PC-3 (cell line): Measurements from ENCODE around the gene LARP4B. TPM values are rescaled to one million over a fixed set of nuclear protein-coding genes. Genes with fewer than 3 reads are reported as not detected.

ENCODE experiments used
- ATAC-seq: fragments of 200-7000 bp; cut with Tn5 transposase; 2 replicates; pipeline ENCODE4 v1.9.1; 2020; ENCODE audit warnings: mild to moderate bottlenecking, moderate library complexity
- BruUV-seq: library from RNA; stranded (reverse); fragments of 400-500 nt; replicated peaks from 2 replicates; lab custom pipeline; 2021; lab: Mats Ljungman, UMichigan
- CTCF ChIA-PET: fragments of 300-600 bp; sonication (Branson Sonifier 250); formaldehyde crosslinking; loops from one replicate; lab custom pipeline; 2022; ENCODE audit warnings: antibody characterized with exemption; lab: Charles Lee
- POLR2A ChIA-PET: fragments of 300-600 bp; sonication (Branson Sonifier 250); formaldehyde crosslinking; loops from one replicate; lab custom pipeline; 2022; ENCODE audit warnings: antibody characterized with exemption; ENCODE audit not compliant: unreplicated experiment; lab: Charles Lee
- DNase-seq: peaks from one replicate; pipeline ENCODE4 v3.0.0-alpha.2; 2015
- H2AFZ ChIP-seq: fragments of 300-600 bp; sonication (generic); 2 replicates; pipeline ENCODE4 v1.6.0; 2016; ENCODE audit warnings: antibody characterized with exemption, low read length
- H3F3A ChIP-seq: fragments of 300-600 bp; sonication (generic); one replicate; pipeline ENCODE4 v1.6.0; 2017; ENCODE audit warnings: antibody characterized with exemption, low read length, control low read depth, mild to moderate bottlenecking; ENCODE audit not compliant: unreplicated experiment
- H3K27ac ChIP-seq: fragments of 300-600 bp; sonication (generic); 2 replicates; pipeline ENCODE4 v1.5.1; 2016; ENCODE audit warnings: mild to moderate bottlenecking, low read length
- H3K27me3 ChIP-seq: fragments of 300-600 bp; sonication (generic); 2 replicates; pipeline ENCODE4 v1.6.1; 2016; ENCODE audit warnings: low read length, mixed read lengths
- H3K36me3 ChIP-seq: fragments of 300-600 bp; sonication (generic); 2 replicates; pipeline ENCODE4 v1.6.1; 2016; ENCODE audit warnings: low read depth, mixed run types, low read length, mixed read lengths
- H3K4me1 ChIP-seq: fragments of 300-600 bp; sonication (generic); 2 replicates; pipeline ENCODE4 v1.5.1; 2016; ENCODE audit warnings: low read length; ENCODE audit not compliant: insufficient read depth
- H3K4me2 ChIP-seq: fragments of 300-600 bp; sonication (generic); 2 replicates; pipeline ENCODE4 v1.6.0; 2016; ENCODE audit warnings: low read length
- H3K4me3 ChIP-seq: fragments of 300-600 bp; sonication (generic); 2 replicates; pipeline ENCODE4 v1.5.1; 2016; ENCODE audit warnings: mild to moderate bottlenecking, low read length, mixed read lengths
- H3K79me2 ChIP-seq: fragments of 300-600 bp; sonication (generic); 2 replicates; pipeline ENCODE4 v1.6.1; 2017; ENCODE audit warnings: low read length, mixed read lengths
- H3K9ac ChIP-seq: fragments of 300-600 bp; sonication (generic); 2 replicates; pipeline ENCODE4 v1.6.0; 2016; ENCODE audit warnings: mild to moderate bottlenecking, low read length
- H3K9me2 ChIP-seq: fragments of 300-600 bp; sonication (generic); replicated peaks from 2 replicates; pipeline ENCODE4 v1.6.1; 2016; ENCODE audit warnings: mixed run types, low read length, mixed read lengths
- H3K9me3 ChIP-seq: fragments of 300-600 bp; sonication (generic); 2 replicates; pipeline ENCODE4 v1.6.1; 2016; ENCODE audit warnings: low read length, mixed read lengths
- H4K20me1 ChIP-seq: fragments of 300-600 bp; sonication (generic); 2 replicates; pipeline ENCODE4 v1.6.1; 2016; ENCODE audit warnings: low read length, mixed read lengths
- CTCF ChIP-seq: fragments of 300-600 bp; sonication (generic); conservative IDR thresholded peaks from 2 replicates; pipeline ENCODE4 v1.5.1; 2017; ENCODE audit warnings: antibody characterized with exemption, low read depth, mild to moderate bottlenecking, low read length
- EZH2 ChIP-seq: fragments of 300-600 bp; sonication (generic); IDR thresholded peaks from one replicate; pipeline ENCODE4 v1.6.1; 2017; ENCODE audit warnings: antibody characterized with exemption, mild to moderate bottlenecking, low read length; ENCODE audit not compliant: unreplicated experiment
- EZH2phosphoT487 ChIP-seq: fragments of 300-600 bp; sonication (generic); IDR thresholded peaks from 2 replicates; pipeline ENCODE4 v1.6.1; 2018; ENCODE audit warnings: mild to moderate bottlenecking, antibody characterized with exemption, low read length, borderline replicate concordance
- intact Hi-C: fragments of 100-400 bp; cut with micrococcal nuclease; formaldehyde crosslinking; loops from 2 replicates; pipeline ENCODE4 v1.9.0; 2023
- total RNA-seq: library from RNA; depleted of rRNA; stranded (reverse); fragments of >200 nt; gene quantifications from 2 replicates; pipeline ENCODE4 v1.2.3, GENCODE V29; 2014

The LARP4B gene
- total RNA-seq, 1 experiment from 2014 or later: 33.9 TPM

GRCh38 chr10:773562-774161 lies 157.8 kb downstream of the LARP4B start:
- Histone ChIP-seq H3K79me2 (no peaks in the 10 kb centered on the region), H4K20me1 (no peaks in the 10 kb centered on the region), H3K27me3 (no peaks in the 10 kb centered on the region), H3K27ac (no peak overlapping the region), H3K9ac (no peak overlapping the region), H3K4me1 (no peaks in the 10 kb centered on the region), H3F3A (no peaks in the 10 kb centered on the region), H3K4me3 (no peak overlapping the region), H3K4me2 (no peak overlapping the region), H2AFZ (no peak overlapping the region), H3K9me3 (no peaks in the 10 kb centered on the region), H3K9me2 (no peaks in the 10 kb centered on the region), H3K36me3 (no peaks in the 10 kb centered on the region)
- DNase-seq: no peak
- intact Hi-C loops: no loop called here
- no TSS peak for BruUV-seq
- no peak for ATAC-seq
- ChIA-PET POLR2A (no interaction called here), CTCF (no interaction called here)
- TF ChIP-seq CTCF: no peak
- no peak for TF ChIP-seq EZH2phosphoT487
- TF ChIP-seq EZH2: no peak

DNA sequence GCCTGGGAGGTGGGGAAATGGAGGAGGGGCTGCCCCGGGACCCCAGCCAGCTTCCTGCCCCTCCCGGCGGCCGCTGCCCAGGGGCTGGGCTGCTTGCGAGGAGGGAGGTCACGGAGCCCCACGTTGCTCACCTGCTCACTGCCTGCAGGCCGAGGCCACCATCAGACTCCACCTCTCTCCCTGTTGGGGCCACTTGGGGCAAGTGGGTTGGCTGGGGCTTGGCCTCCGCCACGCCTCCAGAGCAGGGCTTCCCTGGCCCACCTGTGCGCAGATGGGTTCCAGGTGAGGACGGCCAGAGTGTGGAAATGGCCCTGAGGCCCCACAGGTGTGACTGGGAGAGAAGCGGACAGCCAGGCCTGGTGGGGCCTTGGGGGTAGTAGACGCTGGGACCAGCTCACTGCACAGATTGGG lies 159.3 kb downstream of the LARP4B start:
- Histone ChIP-seq H3K9ac (no peak overlapping the region), H3K4me2 (no peak overlapping the region), H3K79me2 (no peaks in the 10 kb centered on the region), H3K27me3 (no peaks in the 10 kb centered on the region), H3K36me3 (no peaks in the 10 kb centered on the region), H3K27ac (no peak overlapping the region), H4K20me1 (no peaks in the 10 kb centered on the region), H3K4me3 (no peak overlapping the region), H3F3A (no peaks in the 10 kb centered on the region), H3K4me1 (no peaks in the 10 kb centered on the region), H3K9me3 (no peaks in the 10 kb centered on the region), H3K9me2 (no peaks in the 10 kb centered on the region), H2AFZ (no peak overlapping the region)
- intact Hi-C loops: no loop called here
- CTCF ChIA-PET: no interaction called here
- POLR2A ChIA-PET: no interaction called here
- ATAC-seq: no peak
- TF ChIP-seq CTCF (no peak), EZH2phosphoT487 (no peak), EZH2 (no peak)
- no peak for DNase-seq
- no TSS peak for BruUV-seq

DNA sequence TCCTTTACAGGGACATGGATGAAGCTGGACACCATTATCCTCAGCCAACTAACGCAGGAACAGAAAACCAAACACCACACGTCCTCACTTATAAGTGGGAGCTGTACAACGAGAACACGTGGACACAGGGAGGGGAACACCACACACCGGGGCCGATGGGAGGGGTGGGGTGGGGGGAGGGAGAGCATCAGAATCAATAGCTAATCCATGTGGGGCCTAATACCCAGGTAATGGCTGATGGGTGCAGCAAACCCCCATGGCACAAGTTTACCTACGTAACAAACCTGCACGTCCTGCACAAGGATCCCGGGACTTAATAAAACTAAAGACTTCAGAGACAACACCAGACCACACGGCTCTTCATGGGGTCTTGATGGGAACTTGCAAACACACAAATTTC lies 159.9 kb downstream of the LARP4B start:
- Histone ChIP-seq H3K9ac (no peak overlapping the region), H4K20me1 (no peaks in the 10 kb centered on the region), H3K79me2 (no peaks in the 10 kb centered on the region), H3K27me3 (no peaks in the 10 kb centered on the region), H2AFZ (no peak overlapping the region), H3F3A (no peaks in the 10 kb centered on the region), H3K9me2 (no peaks in the 10 kb centered on the region), H3K36me3 (no peaks in the 10 kb centered on the region), H3K27ac (no peak overlapping the region), H3K4me2 (no peak overlapping the region), H3K4me3 (no peak overlapping the region), H3K4me1 (no peaks in the 10 kb centered on the region), H3K9me3 (no peaks in the 10 kb centered on the region)
- ATAC-seq (no peak), DNase-seq (no peak)
- intact Hi-C loops: no loop called here
- CTCF ChIA-PET: no interaction called here
- POLR2A ChIA-PET: no interaction called here
- no TSS peak for BruUV-seq
- TF ChIP-seq EZH2phosphoT487: no peak
- no peak for TF ChIP-seq CTCF
- no peak for TF ChIP-seq EZH2
